CD4-positive, alpha-beta T cell (primary cell): Measurements from ENCODE around the gene ELMOD3. TPM values are rescaled to one million over a fixed set of nuclear protein-coding genes. Genes with fewer than 3 reads are reported as not detected.

Experiments used
- ATAC-seq: fragments of 200-7000 bp; cut with Tn5 transposase; one replicate; pipeline ENCODE4 v1.10.0; 2022; ENCODE audit warnings: mild to moderate bottlenecking; ENCODE audit not compliant: poor library complexity
- CTCF ChIA-PET: fragments of 350-600 bp; sonication (Branson Sonifier 250); formaldehyde crosslinking; loops from one replicate; lab custom pipeline; 2021; ENCODE audit warnings: antibody characterized with exemption, inconsistent platforms; lab: Charles Lee
- POLR2A ChIA-PET: fragments of 350-600 bp; sonication (Branson Sonifier 250); formaldehyde crosslinking; loops from one replicate; lab custom pipeline; 2021; ENCODE audit warnings: antibody characterized with exemption, inconsistent platforms; lab: Charles Lee
- DNase-seq, 14 experiments: peaks; one replicate each; pipeline ENCODE4 v3.0.0-alpha.2; 2013 to 2020; ENCODE audit warnings: mixed read lengths in 2 of 14
- H3K27ac ChIP-seq, 2 donors: one replicate each; pipeline versions ENCODE4 v1.5.1 to v1.7.0; 2013; ENCODE audit warnings: low read length in 2 of 2, low read depth in 1 of 2, mild to moderate bottlenecking in 1 of 2
- H3K27me3 ChIP-seq, 2 experiments: 1 replicate in 1 of 2; 2 replicates in 1 of 2; pipeline versions ENCODE4 v1.6.1 to v1.7.0; 2013; ENCODE audit warnings: low read length in 2 of 2, control low read depth in 1 of 2, mild to moderate bottlenecking in 1 of 2, moderate library complexity in 1 of 2; ENCODE audit not compliant: insufficient read depth in 2 of 2, control insufficient read depth in 1 of 2
- H3K36me3 ChIP-seq: one replicate; pipeline ENCODE4 v1.6.1; 2013; ENCODE audit warnings: low read length, control low read depth; ENCODE audit not compliant: insufficient read depth
- H3K4me1 ChIP-seq: one replicate; pipeline ENCODE4 v1.6.1; 2013; ENCODE audit warnings: low read length, control low read depth; ENCODE audit not compliant: insufficient read depth
- H3K4me3 ChIP-seq: one replicate; pipeline ENCODE4 v1.5.1; 2013; ENCODE audit warnings: mild to moderate bottlenecking, low read length, moderate library complexity
- H3K9me3 ChIP-seq, 2 experiments: 1 replicate in 1 of 2; 2 replicates in 1 of 2; pipeline versions ENCODE4 v1.6.1 to v1.7.0; 2013; ENCODE audit warnings: low read length in 2 of 2, mild to moderate bottlenecking in 2 of 2, control low read depth in 1 of 2, moderate library complexity in 1 of 2; ENCODE audit not compliant: control insufficient read depth in 1 of 2, insufficient read depth in 1 of 2
- H3K27ac Mint-ChIP-seq: one replicate; pipeline ENCODE4 v1.8.0; 2020; ENCODE audit warnings: mixed read lengths
- H3K27me3 Mint-ChIP-seq: one replicate; pipeline ENCODE4 v1.8.0; 2021; ENCODE audit warnings: mixed read lengths
- H3K36me3 Mint-ChIP-seq: one replicate; pipeline ENCODE4 v1.8.0; 2021; ENCODE audit warnings: low read depth, mixed read lengths
- H3K4me1 Mint-ChIP-seq: one replicate; pipeline ENCODE4 v1.8.0; 2021; ENCODE audit warnings: low read depth, mixed read lengths
- H3K4me3 Mint-ChIP-seq: one replicate; pipeline ENCODE4 v1.8.0; 2020; ENCODE audit warnings: mild to moderate bottlenecking, mixed read lengths
- H3K9me3 Mint-ChIP-seq: one replicate; pipeline ENCODE4 v1.8.0; 2020; ENCODE audit warnings: mixed read lengths
- intact Hi-C, 2 experiments: fragments of 100-400 bp; cut with DNase I in 1 of 2; cut with micrococcal nuclease in 1 of 2; formaldehyde crosslinking; loops; one replicate each; pipeline versions ENCODE4 v1.15.1 to v1.9.0; 2023 to 2025; cut with DNase I, micrococcal nuclease
- total RNA-seq, 174 experiments: library from RNA in 2 of 174; stranded (reverse) in 2 of 174; gene quantifications; one replicate each; pipeline ENCODE4 v1.2.3 and lab custom pipeline; 2021 to 2026
- TF ChIP-seq, protein P1 (sequence below): fragments of 200-600 bp; IDR thresholded peaks from one replicate; pipeline ENCODE4 v1.8.0; 2022; ENCODE audit warnings: antibody characterized with exemption, mild to moderate bottlenecking

ELMOD3 gene
- total RNA-seq, 2 experiments from 2014 or later, result 13.5 to 15.3 TPM

DNA sequence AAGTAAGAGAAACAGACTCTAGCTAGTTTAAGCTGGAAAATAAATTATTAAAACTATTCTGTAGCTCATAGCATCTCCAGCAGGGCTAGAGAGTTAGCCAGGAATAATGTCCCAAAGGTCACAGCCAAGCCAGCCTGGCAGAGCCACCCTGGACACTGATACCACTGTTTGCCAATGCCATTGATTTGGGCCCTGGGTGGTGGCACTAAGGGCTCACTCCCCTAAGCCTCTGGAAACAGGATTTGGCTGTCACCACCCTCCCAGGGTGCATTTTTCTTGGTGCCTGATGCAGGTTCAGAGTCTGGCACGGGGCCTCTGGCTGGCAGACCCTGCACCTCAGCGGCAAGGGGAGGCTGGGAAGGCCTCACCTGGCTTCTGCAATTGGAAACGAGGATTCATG lies 71.0 kb downstream of the ELMOD3 start:
- Histone ChIP-seq H3K27me3 (no peaks in the 10 kb centered on the region), H3K4me1 (peaks cover 8% of the 10 kb centered on the region), H3K4me3 (no peak overlapping the region), H3K36me3 (no peaks in the 10 kb centered on the region), H3K27ac (no peak overlapping the region), H3K9me3 (no peaks in the 10 kb centered on the region)
- TF ChIP-seq, protein P1, sequence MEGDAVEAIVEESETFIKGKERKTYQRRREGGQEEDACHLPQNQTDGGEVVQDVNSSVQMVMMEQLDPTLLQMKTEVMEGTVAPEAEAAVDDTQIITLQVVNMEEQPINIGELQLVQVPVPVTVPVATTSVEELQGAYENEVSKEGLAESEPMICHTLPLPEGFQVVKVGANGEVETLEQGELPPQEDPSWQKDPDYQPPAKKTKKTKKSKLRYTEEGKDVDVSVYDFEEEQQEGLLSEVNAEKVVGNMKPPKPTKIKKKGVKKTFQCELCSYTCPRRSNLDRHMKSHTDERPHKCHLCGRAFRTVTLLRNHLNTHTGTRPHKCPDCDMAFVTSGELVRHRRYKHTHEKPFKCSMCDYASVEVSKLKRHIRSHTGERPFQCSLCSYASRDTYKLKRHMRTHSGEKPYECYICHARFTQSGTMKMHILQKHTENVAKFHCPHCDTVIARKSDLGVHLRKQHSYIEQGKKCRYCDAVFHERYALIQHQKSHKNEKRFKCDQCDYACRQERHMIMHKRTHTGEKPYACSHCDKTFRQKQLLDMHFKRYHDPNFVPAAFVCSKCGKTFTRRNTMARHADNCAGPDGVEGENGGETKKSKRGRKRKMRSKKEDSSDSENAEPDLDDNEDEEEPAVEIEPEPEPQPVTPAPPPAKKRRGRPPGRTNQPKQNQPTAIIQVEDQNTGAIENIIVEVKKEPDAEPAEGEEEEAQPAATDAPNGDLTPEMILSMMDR, result no peak
- H3K36me3 Mint-ChIP-seq, result no peaks in the 10 kb centered on the region
- peaks cover 4% of the 10 kb centered on the region for H3K4me1 Mint-ChIP-seq
- CTCF ChIA-PET, result interaction anchor here (0.7 kb wide), 1 partner anchor 123 kb away, joined by 3 read pairs; no protein-coding TSS in a partner anchor
- intact Hi-C loops, result no loop called here
- no peaks in the 10 kb centered on the region for H3K9me3 Mint-ChIP-seq
- H3K27ac Mint-ChIP-seq, result no peak overlapping the region
- ATAC-seq (no peak), DNase-seq (no peak)
- POLR2A ChIA-PET, result interaction anchor here (0.7 kb wide), 1 partner anchor 107 kb away, joined by 4 read pairs; no protein-coding TSS in a partner anchor
- H3K4me3 Mint-ChIP-seq, result no peak overlapping the region
- no peaks in the 10 kb centered on the region for H3K27me3 Mint-ChIP-seq

- no peak overlapping the region for H3K27ac Mint-ChIP-seq
- Histone ChIP-seq H3K36me3 (no peaks in the 10 kb centered on the region), H3K9me3 (no peaks in the 10 kb centered on the region), H3K4me3 (no peak overlapping the region), H3K4me1 (peaks cover 2% of the 10 kb centered on the region), H3K27me3 (no peaks in the 10 kb centered on the region), H3K27ac (no peak overlapping the region)
- POLR2A ChIA-PET, result interaction anchor here (1.2 kb wide), 1 partner anchor 11 kb away, joined by 6 read pairs; no protein-coding TSS in a partner anchor
- no peaks in the 10 kb centered on the region for H3K4me1 Mint-ChIP-seq
- no peak for DNase-seq
- CTCF ChIA-PET, result interaction anchor here (1.3 kb wide), 1 partner anchor 124 kb away, joined by 5 read pairs; no protein-coding TSS in a partner anchor
- no peaks in the 10 kb centered on the region for H3K36me3 Mint-ChIP-seq
- H3K4me3 Mint-ChIP-seq, result no peak overlapping the region
- intact Hi-C loops, result no loop called here
- H3K27me3 Mint-ChIP-seq, result no peaks in the 10 kb centered on the region
- no peaks in the 10 kb centered on the region for H3K9me3 Mint-ChIP-seq
- TF ChIP-seq, protein P1, result no peak
- ATAC-seq, result no peak
These were observed 72.8 kb downstream of the ELMOD3 start for GRCh38 chr2:85427300-85427835.

GRCh38 chr2:85428343-85428881 lies 73.8 kb downstream of the ELMOD3 start:
- H3K9me3 Mint-ChIP-seq, result no peaks in the 10 kb centered on the region
- no peak overlapping the region for H3K27ac Mint-ChIP-seq
- peaks cover 2% of the 10 kb centered on the region for H3K4me1 ChIP-seq
- no peaks in the 10 kb centered on the region for H3K36me3 Mint-ChIP-seq
- ChIA-PET POLR2A (interaction anchor here (0.6 to 1.2 kb wide), 4 partner anchors 10 to 124 kb away, joined by 3 to 6 read pairs (median 4); partner anchors contain the start of gene MAT2A), CTCF (interaction anchor here (0.9 to 1.3 kb wide), 2 partner anchors 123 to 124 kb away, joined by 4 to 5 read pairs; no protein-coding TSS in a partner anchor)
- H3K4me3 ChIP-seq, result no peak overlapping the region
- ATAC-seq (no peak), DNase-seq (peak in 2 of 14 experiments; percentile 44 to 54)
- H3K36me3 ChIP-seq, result no peaks in the 10 kb centered on the region
- no peaks in the 10 kb centered on the region for H3K27me3 Mint-ChIP-seq
- H3K9me3 ChIP-seq, result no peaks in the 10 kb centered on the region
- no peak overlapping the region for H3K27ac ChIP-seq
- H3K27me3 ChIP-seq, result no peaks in the 10 kb centered on the region
- intact Hi-C loops, result no loop called here
- H3K4me3 Mint-ChIP-seq, result no peak overlapping the region
- no peaks in the 10 kb centered on the region for H3K4me1 Mint-ChIP-seq
- TF ChIP-seq, protein P1, result no peak
